ENCODE results near the gene GPR12. TPM values are rescaled to one million over a fixed set of nuclear protein-coding genes. Genes with fewer than 3 reads are reported as not detected.

Gene GPR12, protein sequence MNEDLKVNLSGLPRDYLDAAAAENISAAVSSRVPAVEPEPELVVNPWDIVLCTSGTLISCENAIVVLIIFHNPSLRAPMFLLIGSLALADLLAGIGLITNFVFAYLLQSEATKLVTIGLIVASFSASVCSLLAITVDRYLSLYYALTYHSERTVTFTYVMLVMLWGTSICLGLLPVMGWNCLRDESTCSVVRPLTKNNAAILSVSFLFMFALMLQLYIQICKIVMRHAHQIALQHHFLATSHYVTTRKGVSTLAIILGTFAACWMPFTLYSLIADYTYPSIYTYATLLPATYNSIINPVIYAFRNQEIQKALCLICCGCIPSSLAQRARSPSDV
- total RNA-seq (ENCODE audit: low replicate concordance) = not detected in 2 replicates

DNA sequence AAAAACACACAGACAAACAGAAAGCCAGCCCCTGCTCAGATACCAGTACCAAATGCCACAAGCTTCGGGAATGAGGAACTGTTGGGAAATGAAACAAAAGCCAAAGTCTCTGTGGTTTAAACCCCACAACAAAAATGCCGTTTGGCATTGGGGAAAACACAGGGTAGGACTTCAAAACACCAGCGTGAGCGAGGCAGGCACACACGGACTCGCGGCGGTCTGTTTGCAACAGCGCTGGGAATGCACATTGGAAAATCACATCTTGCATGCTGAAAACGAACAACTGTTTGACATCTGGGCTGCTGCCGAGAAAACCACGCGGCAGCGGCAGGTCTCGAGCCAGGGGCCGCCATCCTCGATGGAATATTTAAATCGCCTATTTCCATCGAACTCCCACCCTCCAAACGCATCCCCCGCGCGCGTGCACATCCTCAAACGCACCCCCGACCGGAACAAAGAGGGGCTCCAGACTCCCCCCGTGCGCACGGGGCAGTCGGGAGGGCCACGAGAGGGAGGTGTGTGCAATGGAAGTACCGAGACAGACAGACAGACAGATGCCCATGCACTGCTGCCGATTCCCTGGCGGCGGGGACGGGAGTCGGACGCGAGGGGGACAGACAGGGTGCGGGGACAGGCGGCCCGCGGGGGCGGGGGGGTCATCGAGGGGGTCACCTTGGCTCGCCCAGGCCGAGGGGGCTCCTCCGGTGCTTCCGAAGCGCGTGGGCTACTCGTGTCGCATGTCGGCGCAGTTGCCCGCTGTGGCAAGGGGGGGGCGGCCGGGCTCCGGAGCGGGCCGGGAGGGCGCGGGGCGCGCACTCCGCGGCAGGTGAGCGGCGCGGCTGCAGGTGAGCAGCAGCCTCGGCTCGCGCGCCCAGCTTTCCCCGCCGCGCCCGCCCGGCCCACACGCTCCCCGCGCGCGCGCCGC is at the start of gene GPR12:
Gene GPR12 (minus strand): TSS at position 880 of the 925 bp plus-strand sequence. CDS start 959 bp downstream, outside the sequence.

Other genes with a start within 250 kb of the GPR12 start
- 4.9 and 10.0 TPM in 2 replicates for gene WASF3, start 203.1 kb downstream of the GPR12 start, total RNA-seq (ENCODE audit: low replicate concordance)

Measured in smooth muscle cell of the coronary artery (primary cell).